HL-60 (cell line): Measurements from ENCODE around the gene KAT2A.

Experiments used
- DNase-seq, 2 experiments: peaks; one replicate each; pipeline ENCODE4 v3.0.0-alpha.2; 2010 to 2020; ENCODE audit warnings: low read depth in 1 of 2, low spot score in 1 of 2
- H3K27ac ChIP-seq: fragments of 250-450 bp; sonication (Bioruptor Pico); replicated peaks from 2 replicates; pipeline ENCODE4 v1.5.1; 2020; ENCODE audit warnings: mild to moderate bottlenecking, moderate library complexity
- H3K27me3 ChIP-seq: fragments of 250-450 bp; sonication (Bioruptor Pico); 2 replicates; pipeline ENCODE4 v1.5.1; 2021; ENCODE audit warnings: mild to moderate bottlenecking, moderate library complexity; ENCODE audit not compliant: insufficient read depth, poor library complexity, severe bottlenecking
- H3K4me3 ChIP-seq: replicated peaks from 2 replicates; pipeline ENCODE4 v1.5.1; 2011; ENCODE audit warnings: mild to moderate bottlenecking, control low read depth, low read length; ENCODE audit not compliant: insufficient read depth
- CTCF ChIP-seq: IDR thresholded peaks from one replicate; pipeline ENCODE4 v1.5.1; 2011; ENCODE audit warnings: low read length, control low read depth, inconsistent platforms; ENCODE audit not compliant: insufficient read depth
- GABPA ChIP-seq: IDR thresholded peaks from 2 replicates; pipeline ENCODE4 v1.6.1; 2012; ENCODE audit warnings: low read depth
- POLR2AphosphoS5 ChIP-seq: IDR thresholded peaks from 2 replicates; pipeline ENCODE4 v1.6.1; 2012; ENCODE audit warnings: low read depth
- REST ChIP-seq: IDR thresholded peaks from 2 replicates; pipeline ENCODE4 v1.6.1; 2012; ENCODE audit warnings: low read depth; ENCODE audit not compliant: insufficient replicate concordance
- SPI1 ChIP-seq: IDR thresholded peaks from 2 replicates; pipeline ENCODE4 v1.6.1; 2012; ENCODE audit warnings: low read depth, mild to moderate bottlenecking, borderline replicate concordance

KAT2A gene

GRCh38 chr17:42104264-42104663 is 16.9 kb downstream of the KAT2A start:
- Histone ChIP-seq H3K4me3 (no peak overlapping the region), H3K27me3 (no peaks in the 10 kb centered on the region)

GRCh38 chr17:42103221-42103954 is 17.8 kb downstream of the KAT2A start:
- no peak for TF ChIP-seq REST
- TF ChIP-seq SPI1 = no peak
- TF ChIP-seq GABPA = no peak
- TF ChIP-seq POLR2AphosphoS5 = no peak
- TF ChIP-seq CTCF = no peak
- no peak overlapping the region for H3K4me3 ChIP-seq
- no peak for DNase-seq

More at GRCh38 chr17:42104264-42104663, 16.9 kb downstream of the KAT2A start:
- DNase-seq = no peak
- TF ChIP-seq POLR2AphosphoS5 = no peak
- TF ChIP-seq REST = no peak
- no peak for TF ChIP-seq SPI1
- TF ChIP-seq CTCF = no peak
- TF ChIP-seq GABPA = no peak
- no peak overlapping the region for H3K27ac ChIP-seq

GRCh38 chr17:42101513-42102292 is 19.5 kb downstream of the KAT2A start:
- Histone ChIP-seq H3K27ac (no peak overlapping the region), H3K27me3 (peaks cover 4% of the 10 kb centered on the region), H3K4me3 (no peak overlapping the region)
- peak; percentile 57 to 70 for DNase-seq
- peak; percentile 89 for TF ChIP-seq CTCF
- no peak for TF ChIP-seq REST

More at GRCh38 chr17:42103221-42103954, 17.8 kb downstream of the KAT2A start:
- Histone ChIP-seq H3K27me3 (no peaks in the 10 kb centered on the region), H3K27ac (no peak overlapping the region)
